Measurements from ENCODE around the gene THRB.

The THRB gene

GRCh38 chr3:24372559-24373197 is 122.0 kb downstream of the THRB start:
- no peak for DNase-seq

- no peak for DNase-seq
Observed at GRCh38 chr3:24370352-24371090, 124.1 kb downstream of the THRB start.

GRCh38 chr3:24368605-24369004 is 126.0 kb downstream of the THRB start:
- DNase-seq: no peak

GRCh38 chr3:24367664-24368264 is 126.9 kb downstream of the THRB start:
- DNase-seq: no peak

- no peak for DNase-seq
Observed at GRCh38 chr3:24367216-24367615, 127.4 kb downstream of the THRB start.

- no peak for DNase-seq
Observed at GRCh38 chr3:24365168-24365567, 129.5 kb downstream of the THRB start.

GRCh38 chr3:24364359-24364758 is 130.3 kb downstream of the THRB start:
- DNase-seq: no peak

DNA sequence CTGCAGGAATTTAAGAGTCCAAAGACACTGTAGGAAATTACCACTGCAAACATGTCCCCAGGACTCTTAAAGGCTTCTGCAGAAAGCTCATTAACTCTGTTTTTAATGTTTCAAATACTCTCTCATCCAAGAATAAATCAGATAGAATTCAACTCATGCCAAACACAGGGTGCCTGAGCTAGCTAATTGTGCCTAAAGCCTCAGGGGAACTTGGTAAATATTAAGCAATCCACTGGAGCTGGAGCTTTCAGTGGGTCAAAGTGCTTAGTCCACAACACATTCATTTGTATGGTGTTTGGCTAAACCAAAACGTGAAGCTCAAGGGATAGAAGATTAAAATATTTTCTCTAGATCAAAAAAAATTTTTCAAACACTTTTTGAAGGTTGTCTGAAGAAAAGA is 131.4 kb downstream of the THRB start:
- no peak for DNase-seq

- no peak for DNase-seq
Observed at GRCh38 chr3:24361623-24362022, 133.0 kb downstream of the THRB start.

- DNase-seq: no peak
Observed at GRCh38 chr3:24360957-24361356, 133.7 kb downstream of the THRB start.

- DNase-seq: no peak
Observed at GRCh38 chr3:24359645-24360462, 134.8 kb downstream of the THRB start.

GRCh38 chr3:24359102-24359501 is 135.5 kb downstream of the THRB start:
- no peak for DNase-seq

DNA sequence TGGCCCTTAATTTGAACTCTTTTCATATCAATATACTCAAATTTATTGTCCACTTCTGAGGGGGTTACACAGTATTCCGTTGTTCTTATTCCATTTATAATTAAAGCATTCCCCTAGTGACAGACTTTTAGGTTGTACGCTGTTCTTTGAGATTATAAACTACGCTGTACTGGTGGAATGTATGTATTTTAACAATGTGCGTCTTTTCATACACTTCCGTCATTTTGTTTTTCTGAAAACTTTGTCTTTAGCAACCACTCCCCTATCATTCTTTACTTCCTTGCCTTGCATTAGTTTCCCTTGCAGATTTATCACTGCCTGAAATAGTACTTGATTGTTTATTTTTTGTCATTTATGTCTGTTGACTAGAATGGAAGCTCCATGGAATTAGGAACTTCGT is 137.0 kb downstream of the THRB start:
- DNase-seq: no peak

GRCh38 chr3:24355806-24356205 is 138.8 kb downstream of the THRB start:
- DNase-seq: no peak

- DNase-seq: no peak
Observed at GRCh38 chr3:24354230-24354629, 140.4 kb downstream of the THRB start.

DNA sequence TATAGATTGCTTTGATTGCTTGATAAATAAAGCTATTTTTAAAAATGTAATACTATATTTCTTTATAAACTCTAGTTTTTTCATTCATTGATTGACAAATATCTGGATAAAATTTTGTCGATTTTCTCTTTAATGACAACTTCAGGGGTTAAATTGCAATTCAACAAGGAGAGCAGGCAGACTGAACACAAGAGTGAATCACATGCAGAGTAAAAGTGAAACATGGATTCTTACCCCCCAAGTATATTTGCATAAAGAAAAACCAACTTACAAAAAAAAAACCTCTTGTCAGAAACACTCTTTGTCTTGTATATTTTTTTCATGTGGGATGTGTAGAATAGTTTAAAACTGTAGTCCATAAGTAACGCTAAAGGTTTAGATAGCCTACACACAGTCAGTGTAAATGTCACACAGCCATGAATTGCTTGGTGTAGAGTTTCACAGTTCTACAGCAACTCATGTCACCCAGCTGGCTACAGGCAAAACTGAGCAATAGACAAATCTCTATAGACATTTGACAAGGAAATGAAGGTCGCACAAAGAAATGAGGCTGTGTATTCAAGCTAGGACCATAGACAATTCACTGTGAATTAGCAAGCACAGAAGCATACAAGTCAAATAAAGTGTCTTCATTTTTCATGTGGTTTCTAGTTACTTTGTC is 141.6 kb downstream of the THRB start:
- DNase-seq: no peak

GRCh38 chr3:24351779-24352469 is 142.7 kb downstream of the THRB start:
- DNase-seq: no peak

GRCh38 chr3:24349367-24350019 is 145.2 kb downstream of the THRB start:
- DNase-seq: no peak

DNA sequence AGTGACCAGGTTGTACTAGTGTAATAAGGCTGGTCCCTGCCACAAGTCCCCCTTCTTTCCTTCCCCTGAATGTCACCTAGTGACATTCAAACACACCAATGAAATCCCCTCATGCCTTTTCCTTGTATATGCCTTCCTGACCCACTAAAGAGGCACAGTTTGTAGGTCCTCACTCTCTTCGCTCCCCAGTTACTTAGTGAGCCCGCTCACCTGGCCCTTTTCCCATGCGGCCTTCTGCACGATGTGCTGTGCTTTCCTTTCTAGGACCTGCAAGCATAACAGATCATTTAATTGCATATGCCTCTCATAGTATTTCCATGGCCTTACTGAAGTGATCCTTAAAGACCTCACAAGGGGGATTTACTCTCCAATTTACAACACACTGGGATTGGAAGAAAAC is 146.3 kb downstream of the THRB start:
- no peak for DNase-seq

DNA sequence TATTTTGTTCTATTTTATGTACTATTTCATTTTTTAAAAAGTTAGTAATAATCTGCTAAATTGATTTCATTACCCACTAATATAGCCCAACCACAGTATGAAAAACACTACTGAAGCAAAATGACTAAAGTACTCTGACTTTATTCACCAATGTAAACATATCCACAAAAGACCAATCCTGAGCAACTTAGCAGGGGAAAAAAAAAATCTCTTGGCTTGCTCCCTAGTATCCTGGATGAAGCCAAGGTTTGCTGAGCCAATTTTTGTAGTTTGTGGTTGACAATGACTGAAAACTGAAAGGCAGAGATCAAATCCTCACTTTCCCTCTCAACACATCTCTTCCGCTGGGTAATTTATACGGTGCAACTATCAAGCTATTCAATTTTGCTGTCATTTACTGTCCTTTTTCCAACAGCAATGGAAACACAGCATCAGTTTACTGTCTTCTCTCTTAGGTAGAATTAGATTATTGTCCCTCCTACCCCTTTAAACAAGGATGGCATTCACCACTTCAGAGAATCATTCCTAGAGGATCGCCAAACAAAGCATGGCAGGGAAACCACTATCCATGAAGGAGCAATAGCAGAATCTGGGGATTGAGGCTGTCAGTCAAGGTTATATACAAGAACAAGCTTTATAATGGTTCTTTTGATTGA is 149.7 kb downstream of the THRB start:
- no peak for DNase-seq

Data from activated CD8-positive, alpha-beta memory T cell treated with anti-CD3 and anti-CD28 coated beads for 24 hours (primary cell).